GM19043 (cell line): ENCODE measurements around the gene ASIC4.

Experiments
- ATAC-seq: cut with Tn5 transposase; IDR thresholded peaks from one replicate; pipeline ENCODE4 v1.9.1; 2021; ENCODE audit warnings: low read depth; ENCODE audit not compliant: unreplicated experiment

The ASIC4 gene

GRCh38 chr2:219480004-219480403, 34.3 kb upstream of the ASIC4 start:
- ATAC-seq = no peak

- ATAC-seq = no peak
These were observed 31.4 kb upstream of the ASIC4 start for GRCh38 chr2:219482674-219483405.

DNA sequence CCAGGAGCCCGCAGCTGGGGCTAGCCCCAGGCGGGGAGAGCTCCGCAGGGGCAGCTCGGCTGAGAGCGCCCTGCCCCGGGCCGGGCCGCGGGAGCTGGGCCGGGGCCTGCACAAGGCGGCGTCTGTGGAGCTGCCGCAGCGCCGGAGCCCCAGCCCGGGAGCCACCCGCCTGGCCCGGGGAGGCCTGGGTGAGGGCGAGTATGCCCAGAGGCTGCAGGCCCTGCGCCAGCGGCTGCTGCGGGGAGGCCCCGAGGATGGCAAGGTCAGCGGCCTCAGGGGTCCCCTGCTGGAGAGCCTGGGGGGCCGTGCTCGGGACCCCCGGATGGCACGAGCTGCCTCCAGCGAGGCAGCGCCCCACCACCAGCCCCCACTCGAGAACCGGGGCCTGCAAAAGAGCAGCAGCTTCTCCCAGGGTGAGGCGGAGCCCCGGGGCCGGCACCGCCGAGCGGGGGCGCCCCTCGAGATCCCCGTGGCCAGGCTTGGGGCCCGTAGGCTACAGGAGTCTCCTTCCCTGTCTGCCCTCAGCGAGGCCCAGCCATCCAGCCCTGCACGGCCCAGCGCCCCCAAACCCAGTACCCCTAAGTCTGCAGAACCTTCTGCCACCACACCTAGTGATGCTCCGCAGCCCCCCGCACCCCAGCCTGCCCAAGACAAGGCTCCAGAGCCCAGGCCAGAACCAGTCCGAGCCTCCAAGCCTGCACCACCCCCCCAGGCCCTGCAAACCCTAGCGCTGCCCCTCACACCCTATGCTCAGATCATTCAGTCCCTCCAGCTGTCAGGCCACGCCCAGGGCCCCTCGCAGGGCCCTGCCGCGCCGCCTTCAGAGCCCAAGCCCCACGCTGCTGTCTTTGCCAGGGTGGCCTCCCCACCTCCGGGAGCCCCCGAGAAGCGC, 30.6 kb upstream of the ASIC4 start:
- no peak for ATAC-seq

GRCh38 chr2:219484343-219485200, 29.7 kb upstream of the ASIC4 start:
- ATAC-seq = no peak

- no peak for ATAC-seq
These were observed 29.1 kb upstream of the ASIC4 start for GRCh38 chr2:219485201-219485580.

DNA sequence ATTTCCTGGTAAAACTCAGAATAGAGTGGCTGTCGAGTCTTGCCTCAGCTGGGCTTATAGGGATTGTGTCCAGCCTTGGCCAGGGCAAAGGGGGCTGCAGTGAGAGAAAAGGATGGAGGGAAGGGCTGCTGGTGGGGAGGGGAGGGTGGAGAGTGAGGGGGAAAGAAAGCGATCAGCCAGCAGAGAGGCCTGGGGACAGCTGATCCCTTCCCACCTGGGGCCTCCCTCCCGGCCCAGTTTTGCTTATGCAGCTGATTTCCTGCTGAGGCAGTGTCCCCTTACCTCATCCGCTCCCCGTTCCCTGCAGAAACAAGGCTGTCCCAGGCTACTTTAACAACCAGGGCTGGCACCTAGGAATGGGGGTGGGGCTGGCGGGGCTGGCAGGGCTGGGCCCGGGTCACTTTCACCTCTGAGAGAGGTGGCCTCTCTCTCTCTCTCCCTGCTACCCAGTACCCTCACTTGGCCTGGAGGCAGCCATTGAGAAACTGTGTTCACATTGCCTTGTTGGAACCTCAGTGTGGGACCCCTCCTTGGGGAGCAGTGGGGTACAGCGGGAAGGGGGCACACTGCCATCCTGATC, 27.8 kb upstream of the ASIC4 start:
- no peak for ATAC-seq

GRCh38 chr2:219488149-219488843, 26.0 kb upstream of the ASIC4 start:
- no peak for ATAC-seq

DNA sequence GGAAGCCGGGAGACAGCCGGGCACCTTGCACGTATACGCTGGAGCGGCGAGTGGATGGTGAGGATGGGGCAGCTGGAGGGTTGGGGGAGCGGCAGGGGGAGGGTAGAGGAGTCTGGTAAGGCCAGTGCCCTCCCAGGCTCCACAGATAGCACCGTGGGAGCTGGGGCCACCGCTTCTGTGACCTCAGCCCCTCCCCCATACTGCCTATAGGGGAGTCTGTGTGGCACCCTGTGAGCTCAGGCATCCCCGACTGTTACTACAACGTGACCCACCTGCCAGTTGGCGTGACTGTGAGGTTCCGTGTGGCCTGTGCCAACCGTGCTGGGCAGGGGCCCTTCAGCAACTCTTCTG, 25.5 kb upstream of the ASIC4 start:
- no peak for ATAC-seq

GRCh38 chr2:219489315-219489714, 25.0 kb upstream of the ASIC4 start:
- ATAC-seq = no peak

GRCh38 chr2:219490186-219490585, 24.1 kb upstream of the ASIC4 start:
- no peak for ATAC-seq

DNA sequence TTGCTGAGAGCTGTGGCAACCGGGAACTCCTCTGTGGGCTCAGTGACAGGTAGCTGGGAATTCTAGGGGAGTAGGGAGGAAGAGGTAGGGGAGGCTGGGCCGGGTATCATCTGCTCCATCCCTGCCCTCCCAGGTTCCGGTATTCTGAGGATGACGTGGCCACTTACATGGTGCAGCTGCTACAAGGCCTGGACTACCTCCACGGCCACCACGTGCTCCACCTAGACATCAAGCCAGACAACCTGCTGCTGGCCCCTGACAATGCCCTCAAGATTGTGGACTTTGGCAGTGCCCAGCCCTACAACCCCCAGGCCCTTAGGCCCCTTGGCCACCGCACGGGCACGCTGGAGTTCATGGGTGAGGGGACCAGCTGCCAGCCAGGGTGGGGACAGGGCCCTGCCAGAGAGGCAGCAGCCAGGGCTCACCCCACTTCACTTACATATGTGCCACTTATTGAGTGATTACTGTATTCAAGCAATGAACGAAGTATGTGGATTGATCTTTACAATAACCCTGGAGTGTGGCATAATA, 23.6 kb upstream of the ASIC4 start:
- ATAC-seq = no peak

DNA sequence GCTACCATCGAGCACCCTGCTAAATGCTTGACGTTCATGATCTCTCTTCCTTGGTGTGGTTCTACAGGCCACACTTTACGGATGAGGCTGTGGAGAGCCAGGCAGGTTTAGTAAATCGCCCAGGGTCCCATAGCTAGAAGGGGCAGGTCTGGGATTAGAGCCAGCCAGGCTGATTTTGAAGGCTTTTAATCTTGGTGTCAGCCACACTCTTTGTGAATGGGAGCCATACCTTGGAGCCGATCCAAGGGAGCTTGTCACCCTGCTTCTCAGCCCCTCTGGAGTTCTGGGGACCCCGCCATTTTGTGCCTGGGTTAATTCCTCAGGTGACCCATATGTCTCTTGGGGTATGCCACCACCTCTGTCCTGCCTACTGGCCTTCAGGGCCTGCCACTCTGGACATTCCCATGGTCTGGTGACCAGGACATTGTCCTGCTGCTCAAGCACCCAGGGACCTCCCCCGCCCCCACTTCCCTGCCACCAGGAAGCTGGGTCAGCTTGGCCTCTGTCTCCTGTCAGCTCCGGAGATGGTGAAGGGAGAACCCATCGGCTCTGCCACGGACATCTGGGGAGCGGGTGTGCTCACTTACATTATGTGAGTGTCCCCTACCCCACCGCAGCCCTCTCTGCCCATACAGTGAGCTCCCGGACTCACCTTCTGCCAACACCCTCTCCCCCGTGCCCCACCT, 22.9 kb upstream of the ASIC4 start:
- ATAC-seq = no peak

GRCh38 chr2:219492575-219492974, 21.7 kb upstream of the ASIC4 start:
- no peak for ATAC-seq

DNA sequence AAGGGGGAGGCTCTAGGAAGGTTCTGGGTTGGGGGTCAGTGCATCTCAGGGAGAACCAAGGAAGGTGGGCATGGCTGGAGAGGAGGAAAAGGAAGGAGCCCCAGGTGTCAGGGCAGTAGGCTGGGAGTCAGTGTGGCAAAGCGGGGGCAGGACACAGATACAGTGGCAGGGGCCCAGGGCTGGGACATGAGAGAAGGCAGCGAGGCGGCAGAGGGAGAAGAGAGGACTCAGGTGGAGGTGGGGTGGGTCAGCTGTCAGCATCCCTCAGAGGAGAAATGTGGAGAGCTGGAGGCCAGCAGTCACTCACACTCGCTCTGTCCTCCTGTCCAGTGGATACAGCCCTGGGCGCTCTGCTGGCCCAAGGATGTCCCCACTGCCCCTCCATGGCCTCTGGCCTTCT, 21.2 kb upstream of the ASIC4 start:
- no peak for ATAC-seq

DNA sequence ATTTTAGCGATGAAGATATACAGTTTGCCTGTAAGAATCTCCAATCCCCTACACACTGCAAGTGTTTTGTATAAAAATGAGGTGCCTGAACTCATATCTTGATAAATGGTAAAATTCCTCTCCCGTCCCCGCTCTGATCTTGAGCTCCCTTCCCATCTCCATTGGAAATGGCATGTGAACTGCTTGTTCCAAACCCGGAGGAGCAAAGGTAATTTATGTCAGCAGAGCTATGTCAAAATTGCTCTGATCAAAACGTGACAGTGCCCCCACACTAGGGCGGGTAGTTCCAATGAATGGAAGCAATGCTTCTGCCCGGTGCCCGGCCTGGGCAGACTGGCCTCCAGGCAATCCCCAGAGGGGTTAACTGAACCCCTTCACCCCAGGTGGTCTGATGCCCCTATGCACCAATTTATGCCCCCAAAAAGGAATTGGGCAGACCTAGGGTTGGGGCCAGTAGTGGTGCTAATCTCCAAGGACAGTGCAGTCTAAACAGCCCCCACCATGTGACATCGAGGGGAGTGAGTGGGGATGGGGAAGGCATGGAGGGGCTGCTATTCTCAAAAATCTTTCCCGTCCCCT, 19.2 kb upstream of the ASIC4 start:
- ATAC-seq = no peak

- ATAC-seq = no peak
These were observed 18.7 kb upstream of the ASIC4 start for GRCh38 chr2:219495531-219496122.

GRCh38 chr2:219496247-219496824, 17.9 kb upstream of the ASIC4 start:
- no peak for ATAC-seq

GRCh38 chr2:219496825-219497494, 17.3 kb upstream of the ASIC4 start:
- ATAC-seq = no peak
